GM12878 (cell line): ENCODE results near the gene PES1.
A peak's percentile ranks its signal among the peaks of the same experiment; 100 is the strongest.

Source experiments
- BACH1 ChIP-seq: fragments of 450-650 bp; IDR thresholded peaks from 2 replicates; pipeline ENCODE4 v1.6.1; 2017; ENCODE audit warnings: mild to moderate bottlenecking, borderline replicate concordance
- CTCF ChIP-seq, 3 experiments: IDR thresholded peaks in 2 of 3; conservative IDR thresholded peaks in 1 of 3; 2 replicates each; pipeline ENCODE4 v1.5.1; 2011; ENCODE audit warnings: low read depth in 3 of 3, low read length in 3 of 3, mild to moderate bottlenecking in 3 of 3, control low read depth in 2 of 3, moderate library complexity in 2 of 3, inconsistent platforms in 1 of 3, mixed read lengths in 1 of 3; ENCODE audit not compliant: control insufficient read depth in 2 of 3, insufficient read depth in 1 of 3; ENCODE audit errors: extremely low read depth in 1 of 3
- EZH2 ChIP-seq: IDR thresholded peaks from 2 replicates; pipeline ENCODE4 v1.6.1; 2012; ENCODE audit warnings: low read depth, mild to moderate bottlenecking, control low read depth, inconsistent platforms, low read length, borderline replicate concordance; ENCODE audit not compliant: control insufficient read depth
- POLR2A ChIP-seq: IDR thresholded peaks from 2 replicates; pipeline ENCODE4 v1.6.1; 2011; ENCODE audit warnings: low read depth, mild to moderate bottlenecking, low read length
- RAD21 ChIP-seq: IDR thresholded peaks from 2 replicates; pipeline ENCODE4 v1.6.1; 2011; ENCODE audit warnings: mild to moderate bottlenecking, low read depth, low read length, moderate library complexity; ENCODE audit not compliant: insufficient read depth
- RFX5 ChIP-seq: IDR thresholded peaks from 2 replicates; pipeline ENCODE4 v1.6.1; 2011; ENCODE audit warnings: low read depth, low read length, improper control_type of control experiment
- SREBF1 ChIP-seq: IDR thresholded peaks from 2 replicates; pipeline ENCODE4 v1.6.1; 2012; ENCODE audit warnings: mild to moderate bottlenecking, low read length
- TBL1XR1 ChIP-seq: IDR thresholded peaks from 2 replicates; pipeline ENCODE4 v1.6.1; 2012; ENCODE audit warnings: low read depth, low read length, improper control_type of control experiment

GRCh38 chr22:30584441-30584840 is 7.3 kb downstream of the PES1 start:
- TF ChIP-seq CTCF (IDR thresholded peaks at IDR 0.05 in 2 of 3, conservative IDR thresholded peaks at IDR 0.05 in 1 of 3; ENCODE audit: control insufficient read depth in 2 of 3, extremely low read depth in 1 of 3, insufficient read depth in 1 of 3, low read depth in 3 of 3, low read length in 3 of 3), result no peak
- no peak for TF ChIP-seq EZH2
- TF ChIP-seq POLR2A, result peak; percentile 61
- TF ChIP-seq SREBF1, result no peak
- no peak for TF ChIP-seq TBL1XR1
- no peak for TF ChIP-seq RFX5
- TF ChIP-seq RAD21, result no peak
- no peak for TF ChIP-seq BACH1
